Activated CD4-positive, alpha-beta T cell treated with anti-CD3 and anti-CD28 coated beads, Interleukin-2, amount 10 ng/mL, durations not matched to agents 7 days and 5 days (primary cell): ENCODE data around the gene DDA1. TPM values are rescaled to one million over a fixed set of nuclear protein-coding genes. Genes with fewer than 3 reads are reported as not detected.

ENCODE experiments used
- CTCF ChIA-PET: fragments of 350-600 bp; sonication (Branson Sonifier 250); formaldehyde crosslinking; loops from one replicate; lab custom pipeline; 2021; ENCODE audit warnings: antibody characterized with exemption; lab: Charles Lee
- POLR2A ChIA-PET: fragments of 350-600 bp; sonication (Branson Sonifier 250); formaldehyde crosslinking; loops from one replicate; lab custom pipeline; 2021; ENCODE audit warnings: antibody characterized with exemption; lab: Charles Lee
- DNase-seq: peaks from one replicate; pipeline ENCODE4 v3.0.0-alpha.2; 2020
- H3K27ac Mint-ChIP-seq: one replicate; pipeline ENCODE4 v1.8.0; 2021; ENCODE audit warnings: mild to moderate bottlenecking, moderate library complexity, mixed read lengths
- H3K27me3 Mint-ChIP-seq: one replicate; pipeline ENCODE4 v1.8.0; 2021; ENCODE audit warnings: mixed read lengths
- H3K36me3 Mint-ChIP-seq: one replicate; pipeline ENCODE4 v1.8.0; 2021; ENCODE audit warnings: low read depth, mixed read lengths
- H3K4me1 Mint-ChIP-seq: one replicate; pipeline ENCODE4 v1.8.0; 2021; ENCODE audit warnings: mixed read lengths
- H3K4me3 Mint-ChIP-seq: one replicate; pipeline ENCODE4 v1.8.0; 2021; ENCODE audit warnings: mild to moderate bottlenecking, moderate library complexity, mixed read lengths
- H3K9me3 Mint-ChIP-seq: one replicate; pipeline ENCODE4 v1.8.0; 2021; ENCODE audit warnings: mixed read lengths
- total RNA-seq, 2 experiments: library from RNA; stranded (reverse); gene quantifications; one replicate each; pipeline ENCODE4 v1.2.3, GENCODE V29; 2021

The DDA1 gene
- total RNA-seq, 2 experiments from 2014 or later = 39.5 to 45.3 TPM

DNA sequence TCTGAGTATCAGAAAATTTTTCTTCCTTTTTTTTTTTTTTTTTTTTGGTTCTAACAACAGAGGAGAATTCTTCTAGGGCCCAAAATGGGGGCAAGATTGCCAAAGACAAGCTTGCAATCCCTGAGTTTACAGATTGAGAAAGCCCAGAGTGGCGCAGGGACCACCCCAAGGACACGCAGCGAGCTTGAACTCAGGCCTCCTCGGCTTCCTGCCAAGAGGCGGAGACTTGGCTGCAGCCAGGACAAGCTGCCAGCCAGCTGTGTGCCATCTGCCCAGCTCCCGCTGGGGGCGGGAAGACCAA is 4.2 kb upstream of the DDA1 start:
- CTCF ChIA-PET = interaction anchor here (0.6 to 3.1 kb wide), 13 partner anchors 11 to 629 kb away, joined by 3 to 19 read pairs (median 4); partner anchors contain the start of genes ANKLE1, BABAM1, BST2 and MVB12A
- H3K4me3 Mint-ChIP-seq = peak overlapping the region; percentile 91
- peak overlapping the region; percentile 94 for H3K27ac Mint-ChIP-seq
- no peak for DNase-seq
- H3K36me3 Mint-ChIP-seq = peaks cover 4% of the 10 kb centered on the region
- POLR2A ChIA-PET = interaction anchor here (0.6 kb wide), 1 partner anchor 116 kb away, joined by 5 read pairs; no protein-coding TSS in a partner anchor
- H3K27me3 Mint-ChIP-seq = no peaks in the 10 kb centered on the region
- no peaks in the 10 kb centered on the region for H3K9me3 Mint-ChIP-seq
- peaks cover 49% of the 10 kb centered on the region for H3K4me1 Mint-ChIP-seq

DNA sequence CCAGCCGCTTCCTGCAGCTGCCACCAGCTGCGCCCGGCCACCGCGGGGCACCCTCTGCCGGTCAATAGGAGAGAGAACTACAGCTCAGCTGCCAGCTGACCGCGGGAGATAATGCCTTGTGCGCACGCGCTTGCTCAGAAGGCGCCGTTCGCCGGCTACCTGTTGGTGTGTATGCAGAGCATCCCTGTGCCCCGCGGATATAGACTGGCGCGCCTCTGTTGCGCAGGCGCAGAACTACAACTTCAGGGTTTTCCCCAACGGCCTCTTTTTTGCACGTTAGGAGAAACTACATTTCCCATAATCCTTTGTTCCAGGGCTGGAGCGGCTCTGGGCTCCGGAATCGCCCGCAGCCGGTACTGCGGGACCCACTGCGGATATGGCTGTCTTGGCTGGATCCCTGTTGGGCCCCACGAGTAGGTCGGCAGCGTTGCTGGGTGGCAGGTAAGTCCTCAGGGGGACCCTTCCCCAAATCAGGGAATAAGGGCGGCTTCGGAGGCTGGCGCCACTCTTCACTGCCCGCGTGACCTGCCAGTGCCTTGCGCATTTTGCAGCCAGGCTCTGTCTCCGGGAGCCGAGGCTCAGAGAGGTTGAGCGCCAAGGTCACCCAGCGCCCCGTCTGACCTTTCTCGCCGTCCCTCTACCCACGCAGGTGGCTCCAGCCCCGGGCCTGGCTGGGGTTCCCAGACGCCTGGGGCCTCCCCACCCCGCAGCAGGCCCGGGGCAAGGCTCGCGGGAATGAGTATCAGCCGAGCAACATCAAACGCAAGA is 3.7 kb upstream of the DDA1 start, which contains the start of gene MRPL34:
Gene MRPL34, plus strand, starts transcription at position 356 of the 768 bp plus-strand sequence. Its CDS starts 21 bp downstream, at position 377.
- Mint-ChIP-seq H3K27ac (peak within 1 kb of the TSS; percentile 94), H3K27me3 (no peaks in the 10 kb centered on the region), H3K9me3 (no peaks in the 10 kb centered on the region), H3K4me3 (peak within 1 kb of the TSS; percentile 91), H3K4me1 (peaks cover 54% of the 10 kb centered on the region), H3K36me3 (peaks cover 4% of the 10 kb centered on the region)
- peak; percentile 97 for DNase-seq
- ChIA-PET POLR2A (no interaction called here), CTCF (interaction anchor here (0.6 to 3.1 kb wide), 15 partner anchors 9 to 629 kb away, joined by 3 to 19 read pairs (median 4); partner anchors contain the start of genes ANKLE1, BABAM1, BST2 and MVB12A)

GRCh38 chr19:17306285-17306714 is 3.1 kb upstream of the DDA1 start:
- Mint-ChIP-seq H3K36me3 (peaks cover 2% of the 10 kb centered on the region), H3K27ac (peak overlapping the region; percentile 94), H3K4me1 (peaks cover 57% of the 10 kb centered on the region), H3K4me3 (peak overlapping the region; percentile 91), H3K27me3 (no peaks in the 10 kb centered on the region), H3K9me3 (no peaks in the 10 kb centered on the region)
- no peak for DNase-seq
- ChIA-PET CTCF (interaction anchor here (0.6 to 1.7 kb wide), 6 partner anchors 9 to 914 kb away, joined by 3 to 5 read pairs (median 4); partner anchors contain the start of gene ANKLE1), POLR2A (no interaction called here)

- peaks cover 6% of the 10 kb centered on the region for H3K36me3 Mint-ChIP-seq
- peaks cover 56% of the 10 kb centered on the region for H3K4me1 Mint-ChIP-seq
- no peak for DNase-seq
- CTCF ChIA-PET = no interaction called here
- no peaks in the 10 kb centered on the region for H3K9me3 Mint-ChIP-seq
- POLR2A ChIA-PET = no interaction called here
- peak overlapping the region; percentile 8 for H3K4me3 Mint-ChIP-seq
- H3K27me3 Mint-ChIP-seq = no peaks in the 10 kb centered on the region
- no peak overlapping the region for H3K27ac Mint-ChIP-seq
Observed at GRCh38 chr19:17307876-17308377, 1.4 kb upstream of the DDA1 start.

GRCh38 chr19:17309965-17310461 is 650 bp downstream of the DDA1 start:
- ChIA-PET CTCF (interaction anchor here (1.6 to 1.9 kb wide), 2 partner anchors 17 to 27 kb away, joined by 6 to 7 read pairs; no protein-coding TSS in a partner anchor), POLR2A (no interaction called here)
- Mint-ChIP-seq H3K27ac (peak overlapping the region; percentile 97), H3K36me3 (peaks cover 9% of the 10 kb centered on the region), H3K4me1 (peaks cover 42% of the 10 kb centered on the region), H3K9me3 (no peaks in the 10 kb centered on the region), H3K4me3 (peak overlapping the region; percentile 99), H3K27me3 (no peaks in the 10 kb centered on the region)
- no peak for DNase-seq

DNA sequence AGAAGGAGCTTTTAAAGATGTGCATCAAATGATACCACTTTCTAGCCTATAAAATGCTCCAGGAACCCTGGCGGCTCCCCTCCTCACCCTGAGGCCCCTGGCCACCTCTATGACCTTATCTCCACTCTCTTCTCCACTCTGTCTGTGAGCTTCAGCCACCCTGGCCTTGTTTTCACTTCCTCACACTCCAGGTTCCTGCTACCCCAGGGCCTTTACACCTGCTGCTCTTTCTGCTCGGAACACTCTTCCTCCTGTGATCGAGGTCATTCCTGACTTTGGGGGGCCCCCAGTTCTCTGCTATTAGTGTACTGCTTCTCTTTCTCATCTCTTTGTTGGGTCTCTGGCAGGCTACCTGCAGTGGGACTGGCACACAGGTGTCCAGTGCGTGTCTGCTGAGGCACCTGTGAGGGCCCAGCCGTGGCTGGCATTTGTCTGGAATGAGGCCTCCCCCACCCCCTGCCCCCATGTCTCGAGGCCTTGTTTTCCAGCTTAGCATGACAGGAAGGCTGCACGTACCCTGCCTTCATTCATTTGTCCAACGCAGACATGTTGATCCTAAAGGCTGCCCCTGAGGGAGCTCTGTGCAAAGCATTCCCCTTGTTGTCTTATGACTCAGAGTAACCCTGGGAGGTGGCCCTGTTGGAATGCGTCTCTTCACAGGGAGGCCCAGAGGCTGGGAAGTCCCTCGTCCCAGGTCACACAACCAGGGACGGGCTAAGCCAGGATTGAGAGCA is 2.3 kb downstream of the DDA1 start:
- H3K4me1 Mint-ChIP-seq = peaks cover 39% of the 10 kb centered on the region
- no peak for DNase-seq
- H3K27ac Mint-ChIP-seq = peak overlapping the region; percentile 71
- no peaks in the 10 kb centered on the region for H3K9me3 Mint-ChIP-seq
- ChIA-PET POLR2A (no interaction called here), CTCF (interaction anchor here (0.5 to 1.0 kb wide), 2 partner anchors 21 to 77 kb away, joined by 4 to 5 read pairs; no protein-coding TSS in a partner anchor)
- H3K27me3 Mint-ChIP-seq = no peaks in the 10 kb centered on the region
- peaks cover 17% of the 10 kb centered on the region for H3K36me3 Mint-ChIP-seq
- peak overlapping the region; percentile 13 for H3K4me3 Mint-ChIP-seq

GRCh38 chr19:17312189-17313113 is 3.1 kb downstream of the DDA1 start:
- ChIA-PET CTCF (interaction anchor here (0.6 to 1.2 kb wide), 3 partner anchors 15 to 30 kb away, joined by 3 to 4 read pairs (median 3); no protein-coding TSS in a partner anchor), POLR2A (no interaction called here)
- Mint-ChIP-seq H3K36me3 (peaks cover 17% of the 10 kb centered on the region), H3K4me3 (no peak overlapping the region), H3K27me3 (no peaks in the 10 kb centered on the region), H3K4me1 (peaks cover 40% of the 10 kb centered on the region), H3K9me3 (no peaks in the 10 kb centered on the region), H3K27ac (no peak overlapping the region)
- DNase-seq = no peak

GRCh38 chr19:17314007-17314593 is 4.7 kb downstream of the DDA1 start:
- ChIA-PET POLR2A (no interaction called here), CTCF (interaction anchor here (1.1 to 1.2 kb wide), 2 partner anchors 13 to 18 kb away, joined by 3 read pairs; no protein-coding TSS in a partner anchor)
- Mint-ChIP-seq H3K9me3 (no peaks in the 10 kb centered on the region), H3K36me3 (peaks cover 15% of the 10 kb centered on the region), H3K27me3 (no peaks in the 10 kb centered on the region), H3K27ac (no peak overlapping the region), H3K4me3 (no peak overlapping the region), H3K4me1 (peaks cover 33% of the 10 kb centered on the region)
- DNase-seq = no peak

- Mint-ChIP-seq H3K9me3 (no peaks in the 10 kb centered on the region), H3K27ac (no peak overlapping the region), H3K4me3 (no peak overlapping the region), H3K27me3 (no peaks in the 10 kb centered on the region), H3K4me1 (peaks cover 16% of the 10 kb centered on the region), H3K36me3 (peaks cover 25% of the 10 kb centered on the region)
- DNase-seq = no peak
- ChIA-PET POLR2A (no interaction called here), CTCF (interaction anchor here (1.1 kb wide), 1 partner anchor 12 kb away, joined by 3 read pairs; no protein-coding TSS in a partner anchor)
Observed at GRCh38 chr19:17318966-17319365, 9.6 kb downstream of the DDA1 start.

DNA sequence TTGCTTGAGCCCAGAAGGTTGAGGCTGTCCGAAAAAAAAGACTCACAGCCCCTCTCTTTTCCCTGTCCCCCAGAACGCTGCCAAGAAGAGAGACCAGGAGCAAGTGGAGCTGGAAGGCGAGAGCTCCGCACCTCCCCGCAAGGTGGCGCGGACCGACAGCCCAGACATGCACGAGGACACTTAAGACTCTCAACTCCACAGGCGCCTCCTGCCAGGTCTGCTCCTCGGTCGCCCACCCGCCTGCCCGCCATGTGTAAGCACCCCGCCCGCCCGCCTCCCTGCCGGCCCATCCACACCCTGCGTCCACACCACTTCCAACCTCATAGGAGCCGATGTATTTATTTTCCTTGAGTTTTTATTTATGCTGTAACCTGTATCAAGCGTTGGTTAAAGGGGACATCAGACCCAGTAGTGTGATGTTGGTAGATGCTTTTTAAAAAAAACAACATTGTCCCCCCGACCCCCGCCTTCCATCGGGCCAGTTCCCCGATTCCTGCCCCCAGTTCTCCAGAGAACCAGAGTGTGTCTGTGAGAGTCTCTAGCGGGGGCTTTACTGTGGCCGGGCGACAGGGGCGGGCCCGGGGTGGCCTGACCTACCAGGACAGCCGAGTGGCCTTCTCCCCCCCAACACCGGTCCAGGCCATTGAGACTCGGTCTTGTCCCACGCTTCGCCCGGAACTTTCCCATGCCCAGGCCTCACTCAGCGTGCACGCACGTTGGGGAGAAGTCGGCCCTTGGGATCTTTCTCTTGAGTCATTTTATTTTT is 10.3 kb downstream of the DDA1 start:
- no peaks in the 10 kb centered on the region for H3K27me3 Mint-ChIP-seq
- H3K36me3 Mint-ChIP-seq = peaks cover 22% of the 10 kb centered on the region
- CTCF ChIA-PET = interaction anchor here (0.6 to 1.1 kb wide), 2 partner anchors 11 to 80 kb away, joined by 3 read pairs; no protein-coding TSS in a partner anchor
- H3K27ac Mint-ChIP-seq = no peak overlapping the region
- H3K4me3 Mint-ChIP-seq = no peak overlapping the region
- POLR2A ChIA-PET = no interaction called here
- no peak for DNase-seq
- H3K4me1 Mint-ChIP-seq = peaks cover 16% of the 10 kb centered on the region
- no peaks in the 10 kb centered on the region for H3K9me3 Mint-ChIP-seq

DNA sequence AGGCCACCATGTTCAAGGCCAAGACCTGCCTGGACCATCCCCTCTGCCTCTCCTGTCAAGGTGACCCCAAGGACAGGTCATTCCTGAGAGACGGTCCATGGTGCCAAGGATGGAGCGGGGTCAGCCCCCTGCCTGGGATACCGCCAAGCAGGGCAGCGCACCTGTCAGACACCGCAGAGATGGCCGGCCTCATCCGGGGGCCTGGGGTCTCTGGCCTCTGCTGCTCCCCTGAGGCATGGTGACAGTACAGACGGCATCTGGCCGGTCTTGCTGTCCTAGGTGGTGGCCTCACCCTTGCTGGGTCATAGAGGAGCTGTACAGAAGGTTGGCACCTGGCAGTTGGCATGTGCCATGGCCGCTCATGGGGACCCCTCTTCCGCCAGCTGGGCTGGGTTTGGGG is 11.1 kb downstream of the DDA1 start:
- Mint-ChIP-seq H3K4me3 (no peak overlapping the region), H3K27me3 (no peaks in the 10 kb centered on the region), H3K36me3 (peaks cover 21% of the 10 kb centered on the region), H3K9me3 (no peaks in the 10 kb centered on the region), H3K27ac (no peak overlapping the region), H3K4me1 (peaks cover 16% of the 10 kb centered on the region)
- DNase-seq = no peak
- POLR2A ChIA-PET = no interaction called here
- CTCF ChIA-PET = interaction anchor here (1.1 to 1.9 kb wide), 2 partner anchors 11 to 15 kb away, joined by 3 to 6 read pairs; partner anchors contain the start of gene MRPL34
